Midbrain (tissue), 1 donor: ENCODE measurements around the gene CAMKK1.
"Not testable (repeated sequence)": the region's sequence is repeated elsewhere in the genome, so short reads cannot be mapped to it uniquely, and the experiment has no call there.

Experiments used
- DNase-seq: peaks from one replicate; lab custom pipeline; 2025; lab: John Stamatoyannopoulos, UW

The CAMKK1 gene

GRCh38 chr17:3845621-3846436 is 47.0 kb downstream of the CAMKK1 start, which contains the start of gene NCBP3:
NCBP3 (minus strand) TSS chr17:3846246; CDS start chr17:3846223, 23 bp downstream.
- DNase-seq: peak; percentile 96

- no peak for DNase-seq
Measured at GRCh38 chr17:3845291-3845620, 47.6 kb downstream of the CAMKK1 start.

DNA sequence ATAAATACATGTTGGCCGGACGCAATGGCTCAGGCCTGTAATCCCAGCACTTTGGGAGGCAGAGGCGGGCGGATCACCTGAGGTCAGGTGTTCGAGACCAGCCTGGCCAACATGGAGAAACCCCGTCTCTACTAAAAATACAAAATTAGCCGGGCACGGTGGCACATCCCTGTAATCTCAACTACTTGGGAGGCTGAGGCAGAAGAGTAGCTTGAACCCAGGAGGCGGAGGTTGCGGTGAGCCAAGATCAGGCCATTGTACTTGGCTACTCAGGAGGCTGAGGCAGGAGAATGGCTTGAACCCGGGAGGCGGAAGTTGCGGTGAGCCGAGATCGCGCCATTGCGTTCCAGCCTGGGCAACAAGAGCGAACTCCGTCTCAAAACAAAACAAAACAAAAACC is 48.3 kb downstream of the CAMKK1 start:
- not testable (repeated sequence) for DNase-seq

DNA sequence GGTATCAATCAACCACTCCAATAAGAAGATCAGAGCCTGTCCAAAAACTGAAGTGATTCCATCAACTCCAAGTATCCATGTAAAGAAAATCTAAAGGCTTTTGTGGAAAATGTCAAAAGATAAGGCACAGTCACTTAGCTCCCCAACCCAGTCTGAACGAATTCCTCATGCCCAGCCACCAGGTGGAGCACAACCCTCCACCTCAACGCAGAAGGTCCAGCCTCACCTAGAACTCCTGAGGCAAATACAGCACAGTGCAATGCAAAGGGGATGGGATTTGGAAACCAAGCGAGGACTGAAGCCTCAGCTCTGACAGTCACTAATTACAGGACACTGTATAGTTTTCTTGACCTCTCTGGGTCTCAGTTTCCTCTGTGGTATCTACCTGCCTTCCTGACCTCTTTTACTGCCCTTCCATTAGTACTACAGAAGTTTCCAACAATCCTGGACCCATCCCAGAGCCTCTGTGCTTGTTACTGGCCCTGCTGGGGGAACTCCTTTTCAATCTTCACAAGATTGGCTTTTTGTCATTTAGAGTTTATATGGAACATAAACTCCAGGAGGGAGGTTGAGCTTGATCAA is 48.8 kb downstream of the CAMKK1 start:
- DNase-seq: no peak

DNA sequence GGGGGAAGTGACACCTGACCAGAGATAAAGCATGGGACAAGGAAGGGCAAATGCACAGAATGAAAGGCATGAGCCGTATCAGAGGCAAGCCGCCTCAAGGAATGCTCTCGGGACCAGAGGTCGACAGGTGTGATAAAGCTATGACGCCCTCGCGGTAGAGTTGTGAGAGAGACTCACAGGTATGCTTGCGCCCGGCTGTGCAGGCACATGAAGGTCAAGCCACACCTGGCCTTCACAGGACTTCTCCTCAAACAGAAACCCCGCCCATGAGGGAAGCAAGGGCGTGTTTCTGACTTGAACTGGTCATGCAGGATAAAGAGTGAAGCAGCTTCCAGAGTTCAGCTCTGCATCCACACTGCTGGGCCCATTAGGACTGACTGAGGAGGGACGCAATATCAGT is 54.6 kb downstream of the CAMKK1 start:
- no peak for DNase-seq

DNA sequence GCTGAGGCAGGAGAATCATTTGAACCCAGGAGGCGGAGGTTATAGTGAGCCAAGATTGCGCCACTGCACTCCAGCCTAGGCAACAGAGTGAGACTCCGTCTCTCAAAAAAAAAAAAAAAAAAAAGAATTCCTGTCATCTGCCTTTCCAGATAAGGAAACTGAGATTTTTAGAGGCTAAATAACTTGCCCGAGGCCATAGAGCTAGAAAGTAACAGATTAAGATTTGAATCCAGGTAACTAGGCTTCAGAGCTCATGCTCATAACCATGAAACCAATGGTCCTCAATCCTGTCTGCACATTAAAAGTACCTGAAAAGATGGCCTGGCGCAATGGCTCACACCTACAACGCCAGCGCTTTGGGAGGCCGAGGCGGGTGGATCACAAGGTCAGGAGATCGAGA is 56.3 kb downstream of the CAMKK1 start:
- DNase-seq: no peak

DNA sequence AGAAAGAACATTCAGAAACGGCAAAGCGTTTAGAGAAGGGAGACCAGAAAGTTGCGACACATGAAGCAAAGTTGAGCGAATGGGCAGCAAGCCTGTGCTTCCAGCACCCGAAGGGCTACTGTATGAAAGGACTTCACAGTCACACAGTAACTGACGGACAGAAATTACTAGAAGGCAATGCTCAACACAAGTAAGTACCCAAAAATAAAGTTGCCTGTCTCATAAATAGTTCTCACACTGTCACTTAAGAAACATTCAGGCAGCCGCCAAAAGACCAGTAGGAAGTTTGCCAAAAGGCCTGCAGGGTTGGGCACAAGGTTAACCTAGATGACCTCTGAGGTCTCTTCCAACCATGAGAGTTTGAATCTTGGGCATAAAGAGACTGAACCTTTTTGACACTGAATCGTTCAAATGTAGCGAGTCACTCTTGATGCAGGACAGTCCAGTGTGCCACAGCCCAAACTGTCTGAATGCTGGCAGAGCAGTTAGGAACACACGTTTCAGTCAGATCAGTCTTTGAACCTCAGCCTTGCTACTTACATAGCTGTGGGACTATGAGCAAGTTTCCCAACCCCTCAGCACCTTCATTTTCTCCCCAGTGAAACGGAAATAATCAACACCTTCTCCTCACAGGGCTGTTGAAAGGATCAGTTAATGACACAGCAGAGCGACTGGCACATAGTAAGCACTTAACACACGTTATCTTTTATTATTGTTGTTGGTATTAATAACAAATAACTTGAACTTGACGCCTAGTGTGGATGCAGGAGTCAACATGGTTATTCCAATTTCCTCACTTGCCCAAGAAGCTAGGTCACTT is 57.2 kb downstream of the CAMKK1 start:
- no peak for DNase-seq

- DNase-seq: no peak
Measured at GRCh38 chr17:3834811-3835210, 58.0 kb downstream of the CAMKK1 start.

GRCh38 chr17:3828852-3829232 is 64.0 kb downstream of the CAMKK1 start:
- no peak for DNase-seq

DNA sequence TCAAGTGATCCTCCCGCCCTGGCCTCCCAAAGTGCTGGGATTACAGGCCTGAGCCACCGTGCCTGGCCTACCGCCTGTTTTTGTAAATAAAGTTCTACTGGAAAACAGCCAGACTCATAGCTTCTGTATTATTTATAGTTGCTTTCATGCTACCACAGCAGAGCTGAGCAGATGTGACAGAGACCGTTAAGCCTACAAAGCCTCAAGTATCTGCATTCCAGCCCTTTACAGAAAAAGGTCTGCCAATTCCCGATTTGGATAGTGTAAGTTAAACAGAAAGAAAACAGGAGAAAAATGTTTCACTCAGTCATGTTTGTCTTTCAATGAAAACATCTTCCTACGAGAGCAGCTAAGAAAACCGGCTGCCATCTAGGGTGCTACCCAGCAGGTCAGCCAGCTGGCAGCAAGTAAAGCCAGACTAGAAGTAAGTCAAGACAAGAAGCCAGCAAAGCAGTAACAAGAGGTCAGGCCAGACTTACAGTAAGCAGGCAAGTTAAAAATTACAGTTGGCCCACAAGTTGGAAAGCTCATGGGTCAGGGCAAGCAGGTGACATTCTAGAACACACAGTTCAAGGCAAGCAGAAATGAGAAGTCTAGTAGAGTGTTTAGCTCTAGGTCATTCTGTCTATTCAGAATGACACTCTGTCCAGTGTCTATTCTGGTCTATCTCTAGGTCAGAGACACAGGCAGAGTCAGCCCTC is 64.6 kb downstream of the CAMKK1 start:
- DNase-seq: no peak

DNA sequence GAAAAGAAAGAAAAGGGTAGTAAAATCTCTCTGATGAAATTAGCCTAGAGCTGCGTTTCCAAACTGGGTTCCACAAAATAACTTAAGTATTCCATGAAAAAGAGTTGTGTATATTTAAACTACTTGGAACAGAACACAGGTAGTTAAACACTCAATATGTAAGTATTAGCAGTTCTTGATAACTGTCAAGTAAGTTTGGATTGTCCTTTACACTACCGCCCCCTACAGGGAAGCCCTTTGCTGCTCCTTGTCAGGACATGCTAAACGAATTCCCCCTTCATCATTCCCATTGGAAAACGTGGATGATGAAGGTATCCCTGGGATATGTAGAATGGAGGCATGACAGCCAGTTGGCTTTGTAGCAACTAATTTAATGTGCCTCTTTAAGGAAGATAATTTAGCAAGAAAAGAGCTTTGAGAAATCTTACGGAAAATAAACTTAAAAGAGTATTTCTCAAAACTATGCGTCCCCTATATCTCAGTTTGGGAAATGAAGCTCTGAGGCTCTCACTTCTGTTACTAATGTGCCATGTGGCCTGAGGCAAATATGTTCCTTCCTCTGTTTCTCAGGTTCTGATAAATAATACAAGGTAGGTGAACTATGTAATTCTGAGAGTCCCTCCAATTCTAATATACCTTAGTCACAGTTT is 65.6 kb downstream of the CAMKK1 start:
- DNase-seq: peak; percentile 83

GRCh38 chr17:3826191-3826590 is 66.7 kb downstream of the CAMKK1 start:
- no peak for DNase-seq

DNA sequence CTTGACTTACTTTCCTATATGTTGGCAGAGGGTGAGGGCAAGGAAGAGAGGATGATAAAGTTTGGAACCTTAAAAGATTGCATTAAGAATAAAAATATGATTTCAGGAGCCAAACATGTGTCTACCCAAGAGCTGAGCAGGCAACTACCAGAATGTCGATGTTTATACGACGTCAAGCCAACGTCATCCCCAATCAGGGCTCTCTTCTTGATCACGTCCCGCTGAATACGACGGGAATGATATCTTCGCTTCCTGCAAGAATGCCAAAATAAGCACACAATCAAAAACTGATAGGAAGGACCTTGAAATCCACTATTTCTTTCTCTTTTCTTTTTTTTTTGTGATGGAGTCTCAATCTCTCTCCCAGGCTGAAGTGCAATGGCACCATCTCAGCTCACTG is 71.8 kb downstream of the CAMKK1 start:
- no peak for DNase-seq

- DNase-seq: no peak
Measured at GRCh38 chr17:3818786-3819185, 74.1 kb downstream of the CAMKK1 start.

- peak; percentile 20 for DNase-seq
Measured at GRCh38 chr17:3817851-3818605, 74.8 kb downstream of the CAMKK1 start.

- DNase-seq: no peak
Measured at GRCh38 chr17:3815925-3816324, 76.9 kb downstream of the CAMKK1 start.

- DNase-seq: no peak
Measured at GRCh38 chr17:3815122-3815521, 77.7 kb downstream of the CAMKK1 start.

- no peak for DNase-seq
Measured at GRCh38 chr17:3814361-3814760, 78.5 kb downstream of the CAMKK1 start.

- no peak for DNase-seq
Measured at GRCh38 chr17:3813171-3813570, 79.7 kb downstream of the CAMKK1 start.

GRCh38 chr17:3812771-3813170 is 80.1 kb downstream of the CAMKK1 start:
- no peak for DNase-seq

DNA sequence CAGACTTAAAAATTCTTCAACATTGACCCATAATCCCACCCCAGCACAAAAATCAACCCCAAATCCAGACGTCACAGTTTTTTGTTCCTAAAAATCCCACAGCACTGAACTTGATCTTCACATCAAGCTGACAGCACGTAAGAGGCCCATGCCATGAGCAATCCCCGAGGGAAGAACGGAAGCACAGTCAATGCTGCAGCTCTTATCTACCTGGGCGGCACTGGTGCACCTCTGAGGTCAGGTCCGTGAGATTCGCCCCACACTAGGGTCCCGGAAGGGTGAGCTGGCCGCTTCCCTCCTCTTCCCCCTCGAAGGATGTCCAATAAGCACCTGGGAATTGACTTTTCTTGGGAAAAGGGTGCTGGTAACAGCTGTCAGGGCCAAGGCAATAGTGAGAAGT is 80.6 kb downstream of the CAMKK1 start:
- no peak for DNase-seq
